Hepatocyte (in vitro differentiated cells): Measurements from ENCODE around the gene GOPC. TPM values are rescaled to one million over a fixed set of nuclear protein-coding genes. Genes with fewer than 3 reads are reported as not detected.

Experiments
- DNase-seq: peaks from one replicate; pipeline ENCODE4 v3.0.0-alpha.2; 2016; ENCODE audit warnings: low spot score
- H2AFZ ChIP-seq: fragments of 200-600 bp; sonication (generic); 2 replicates; pipeline ENCODE4 v1.6.0; 2016; ENCODE audit warnings: antibody characterized with exemption, mild to moderate bottlenecking
- H3K27ac ChIP-seq: fragments of 200-600 bp; sonication (generic); 2 replicates; pipeline ENCODE4 v1.5.1; 2016; ENCODE audit warnings: mild to moderate bottlenecking
- H3K27me3 ChIP-seq: fragments of 200-600 bp; sonication (generic); 2 replicates; pipeline ENCODE4 v1.6.1; 2016
- H3K36me3 ChIP-seq: fragments of 200-600 bp; sonication (generic); replicated peaks from 2 replicates; pipeline ENCODE4 v1.5.1; 2016; ENCODE audit warnings: low read depth; ENCODE audit not compliant: insufficient read depth
- H3K4me1 ChIP-seq: fragments of 200-600 bp; sonication (generic); 2 replicates; pipeline ENCODE4 v1.5.1; 2016; ENCODE audit warnings: mild to moderate bottlenecking, moderate library complexity; ENCODE audit not compliant: insufficient read depth
- H3K4me2 ChIP-seq: fragments of 200-600 bp; sonication (generic); 2 replicates; pipeline ENCODE4 v1.6.0; 2016
- H3K4me3 ChIP-seq: fragments of 200-600 bp; sonication (generic); 2 replicates; pipeline ENCODE4 v1.5.1; 2016; ENCODE audit warnings: mild to moderate bottlenecking
- H3K79me2 ChIP-seq: fragments of 200-600 bp; sonication (generic); 2 replicates; pipeline ENCODE4 v1.6.0; 2017; ENCODE audit warnings: mild to moderate bottlenecking
- H3K9me2 ChIP-seq: fragments of 200-600 bp; sonication (generic); replicated peaks from 2 replicates; pipeline ENCODE4 v1.6.0; 2017; ENCODE audit warnings: mild to moderate bottlenecking; ENCODE audit not compliant: insufficient read depth
- H3K9me3 ChIP-seq: fragments of 200-600 bp; sonication (generic); 2 replicates; pipeline ENCODE4 v1.5.1; 2016; ENCODE audit warnings: low read depth, mild to moderate bottlenecking
- H4K20me1 ChIP-seq: fragments of 200-600 bp; sonication (generic); 2 replicates; pipeline ENCODE4 v1.6.0; 2016; ENCODE audit warnings: mild to moderate bottlenecking; ENCODE audit not compliant: insufficient read depth, poor library complexity, severe bottlenecking
- CTCF ChIP-seq: fragments of 200-600 bp; sonication (generic); IDR thresholded peaks from 2 replicates; pipeline ENCODE4 v1.5.1; 2016; ENCODE audit warnings: antibody characterized with exemption, mild to moderate bottlenecking; ENCODE audit not compliant: poor library complexity
- EZH2 ChIP-seq: fragments of 200-600 bp; sonication (generic); IDR thresholded peaks from 2 replicates; pipeline ENCODE4 v1.6.1; 2016; ENCODE audit warnings: antibody characterized with exemption, mild to moderate bottlenecking, borderline replicate concordance
- EZH2phosphoT487 ChIP-seq: fragments of 200-600 bp; sonication (generic); IDR thresholded peaks from one replicate; pipeline ENCODE4 v1.6.1; 2018; ENCODE audit warnings: antibody characterized with exemption, mild to moderate bottlenecking, low read depth, moderate library complexity; ENCODE audit not compliant: unreplicated experiment, severe bottlenecking
- WGBS: methylation state at CpG from one replicate; pipeline ENCODE4 v1.1.6; 2016; ENCODE audit warnings: low lambda C conversion rate; ENCODE audit errors: missing lambda C conversion rate; 5-methylcytosine and 5-hydroxymethylcytosine counted together
- polyA plus RNA-seq: library from polyadenylated mRNA; unstranded; fragments of >200 nt; fragmentation: Nextera tagmentation; extraction: Ambion mirVana; gene quantifications from 2 replicates; pipeline ENCODE4 v1.2.1, GENCODE V29; 2016
- total RNA-seq: library from RNA; depleted of rRNA; stranded (reverse); fragments of >200 nt; gene quantifications from 2 replicates; pipeline ENCODE4 v1.2.3, GENCODE V29; 2014

GOPC gene
- total and polyA plus RNA-seq, 2 experiments from 2014 or later, result 19.7 to 40.8 TPM

GRCh38 chr6:117546674-117547073 lies 55.6 kb downstream of the GOPC start:
- no peak overlapping the region for H3K4me2 ChIP-seq
- no peak for DNase-seq
- no peak overlapping the region for H2AFZ ChIP-seq
- no peak overlapping the region for H3K27ac ChIP-seq
- H3K36me3 ChIP-seq, result no peaks in the 10 kb centered on the region
- H3K4me1 ChIP-seq, result peaks cover 25% of the 10 kb centered on the region
- H3K9me2 ChIP-seq, result no peaks in the 10 kb centered on the region
- H3K4me3 ChIP-seq, result no peak overlapping the region
- no peaks in the 10 kb centered on the region for H4K20me1 ChIP-seq
- TF ChIP-seq EZH2, result no peak
- H3K79me2 ChIP-seq, result no peaks in the 10 kb centered on the region
- H3K27me3 ChIP-seq, result no peaks in the 10 kb centered on the region
- WGBS, result 94% methylated on average over 5 of the region's 5 CpGs
- H3K9me3 ChIP-seq, result no peaks in the 10 kb centered on the region

- no peak overlapping the region for H2AFZ ChIP-seq
- H3K9me2 ChIP-seq, result no peaks in the 10 kb centered on the region
- H4K20me1 ChIP-seq, result no peaks in the 10 kb centered on the region
- no peaks in the 10 kb centered on the region for H3K36me3 ChIP-seq
- peaks cover 25% of the 10 kb centered on the region for H3K4me1 ChIP-seq
- TF ChIP-seq EZH2phosphoT487 (no peak), CTCF (no peak), EZH2 (no peak)
- H3K4me3 ChIP-seq, result no peak overlapping the region
- no peaks in the 10 kb centered on the region for H3K27me3 ChIP-seq
- no peaks in the 10 kb centered on the region for H3K9me3 ChIP-seq
- peak overlapping the region; percentile 78 for H3K27ac ChIP-seq
- no peak overlapping the region for H3K4me2 ChIP-seq
- peak; percentile 47 for DNase-seq
- 56% methylated on average over 4 of the region's 4 CpGs for WGBS
- no peaks in the 10 kb centered on the region for H3K79me2 ChIP-seq
These were observed 57.1 kb downstream of the GOPC start for GRCh38 chr6:117545161-117545595.

GRCh38 chr6:117544716-117545115 lies 57.6 kb downstream of the GOPC start:
- peak overlapping the region; percentile 78 for H3K27ac ChIP-seq
- H3K79me2 ChIP-seq, result no peaks in the 10 kb centered on the region
- no peak for DNase-seq
- H3K4me2 ChIP-seq, result no peak overlapping the region
- H3K4me1 ChIP-seq, result peaks cover 25% of the 10 kb centered on the region
- no peaks in the 10 kb centered on the region for H4K20me1 ChIP-seq
- H3K4me3 ChIP-seq, result no peak overlapping the region
- H3K9me2 ChIP-seq, result no peaks in the 10 kb centered on the region
- TF ChIP-seq EZH2phosphoT487 (no peak), CTCF (no peak), EZH2 (no peak)
- H3K36me3 ChIP-seq, result no peaks in the 10 kb centered on the region
- no peak overlapping the region for H2AFZ ChIP-seq
- H3K27me3 ChIP-seq, result no peaks in the 10 kb centered on the region
- no peaks in the 10 kb centered on the region for H3K9me3 ChIP-seq
- 31% methylated on average over 3 of the region's 3 CpGs for WGBS

GRCh38 chr6:117542493-117542892 lies 59.8 kb downstream of the GOPC start:
- Histone ChIP-seq H3K9me2 (no peaks in the 10 kb centered on the region), H3K36me3 (no peaks in the 10 kb centered on the region), H2AFZ (no peak overlapping the region), H4K20me1 (no peaks in the 10 kb centered on the region), H3K4me3 (no peak overlapping the region), H3K4me2 (no peak overlapping the region), H3K9me3 (no peaks in the 10 kb centered on the region), H3K4me1 (peaks cover 13% of the 10 kb centered on the region), H3K27ac (no peak overlapping the region), H3K27me3 (no peaks in the 10 kb centered on the region), H3K79me2 (no peaks in the 10 kb centered on the region)
- no peak for DNase-seq
- TF ChIP-seq CTCF (no peak), EZH2phosphoT487 (no peak), EZH2 (no peak)
- 100% methylated on average over 3 of the region's 3 CpGs for WGBS
